ENCODE data around the gene REC8. TPM values are rescaled to one million over a fixed set of nuclear protein-coding genes. Genes with fewer than 3 reads are reported as not detected.

The REC8 gene
- total RNA-seq, 1 donor from 2014 or later: 136 TPM

Small RNAs within 50 kb of the gene (microRNA-seq; reads per million reads assigned to microRNA genes)
- not detected for gene MIR7703 (ENCODE audit: unreplicated experiment)

Other genes starting within 250 kb of the REC8 start
- 6.1 TPM for gene DHRS4, start 218.3 kb upstream of the REC8 start, total RNA-seq (ENCODE audit: unreplicated experiment)
- 10.4 TPM for gene DHRS4L2, start 183.2 kb upstream of the REC8 start, total RNA-seq (ENCODE audit: unreplicated experiment)
- 108 TPM for gene CARMIL3, start 120.1 kb upstream of the REC8 start, total RNA-seq (ENCODE audit: unreplicated experiment)
- 0.44 TPM for gene CPNE6, start 100.5 kb upstream of the REC8 start, total RNA-seq (ENCODE audit: unreplicated experiment)
- 99.9 TPM for gene PCK2, start 77.8 kb upstream of the REC8 start, total RNA-seq (ENCODE audit: unreplicated experiment)
- gene DCAF11, start 57.3 kb upstream of the REC8 start, total RNA-seq (ENCODE audit: unreplicated experiment): 54.1 TPM
- gene NRL, start 57.1 kb upstream of the REC8 start, total RNA-seq (ENCODE audit: unreplicated experiment): 3.7 TPM
- gene FITM1, start 41.4 kb upstream of the REC8 start, total RNA-seq (ENCODE audit: unreplicated experiment): 0.66 TPM
- 35.7 TPM for gene PSME1, start 35.9 kb upstream of the REC8 start, total RNA-seq (ENCODE audit: unreplicated experiment)
- gene EMC9, start 30.5 kb upstream of the REC8 start, total RNA-seq (ENCODE audit: unreplicated experiment): 18.1 TPM
- gene PSME2, start 25.5 kb upstream of the REC8 start, total RNA-seq (ENCODE audit: unreplicated experiment): 58.9 TPM
- gene RNF31, start 24.6 kb upstream of the REC8 start, total RNA-seq (ENCODE audit: unreplicated experiment): 88.2 TPM
- 31.0 TPM for gene IRF9, start 10.8 kb upstream of the REC8 start, total RNA-seq (ENCODE audit: unreplicated experiment)
- 25.5 TPM for gene IPO4, start 16.7 kb downstream of the REC8 start, total RNA-seq (ENCODE audit: unreplicated experiment)
- gene TM9SF1, start 23.4 kb downstream of the REC8 start, total RNA-seq (ENCODE audit: unreplicated experiment): 35.0 TPM
- gene TSSK4, start 33.6 kb downstream of the REC8 start, total RNA-seq (ENCODE audit: unreplicated experiment): not detected
- 32.4 TPM for gene CHMP4A, start 41.4 kb downstream of the REC8 start, total RNA-seq (ENCODE audit: unreplicated experiment)
- 25.5 TPM for gene MDP1, start 44.0 kb downstream of the REC8 start, total RNA-seq (ENCODE audit: unreplicated experiment)
- gene NEDD8, start 60.3 kb downstream of the REC8 start, total RNA-seq (ENCODE audit: unreplicated experiment): 169 TPM
- gene GMPR2, start 60.8 kb downstream of the REC8 start, total RNA-seq (ENCODE audit: unreplicated experiment): 55.8 TPM
- gene TINF2, start 70.5 kb downstream of the REC8 start, total RNA-seq (ENCODE audit: unreplicated experiment): 67.0 TPM
- 4.2 TPM for gene TGM1, start 91.1 kb downstream of the REC8 start, total RNA-seq (ENCODE audit: unreplicated experiment)
- gene RABGGTA, start 99.5 kb downstream of the REC8 start, total RNA-seq (ENCODE audit: unreplicated experiment): 30.3 TPM
- gene DHRS1, start 127.7 kb downstream of the REC8 start, total RNA-seq (ENCODE audit: unreplicated experiment): 25.1 TPM
- gene NOP9, start 127.8 kb downstream of the REC8 start, total RNA-seq (ENCODE audit: unreplicated experiment): 29.2 TPM
- 1.8 TPM for gene CIDEB, start 135.9 kb downstream of the REC8 start, total RNA-seq (ENCODE audit: unreplicated experiment)
- gene LTB4R2, start 138.1 kb downstream of the REC8 start, total RNA-seq (ENCODE audit: unreplicated experiment): 8.9 TPM
- 7.1 TPM for gene LTB4R, start 139.4 kb downstream of the REC8 start, total RNA-seq (ENCODE audit: unreplicated experiment)
- gene ADCY4, start 163.0 kb downstream of the REC8 start, total RNA-seq (ENCODE audit: unreplicated experiment): not detected
- gene RIPK3, start 167.9 kb downstream of the REC8 start, total RNA-seq (ENCODE audit: unreplicated experiment): not detected
- 11.4 TPM for gene NFATC4, start 196.1 kb downstream of the REC8 start, total RNA-seq (ENCODE audit: unreplicated experiment)
- 33.5 TPM for gene NYNRIN, start 226.9 kb downstream of the REC8 start, total RNA-seq (ENCODE audit: unreplicated experiment)